ENCODE data around the gene TMEM61.
"Not testable (repeated sequence)": the region's sequence is repeated elsewhere in the genome, so short reads cannot be mapped to it uniquely, and the experiment has no call there.

The TMEM61 gene

GRCh38 chr1:55005351-55006140, 25.1 kb downstream of the TMEM61 start:
- DNase-seq = no peak

- no peak for DNase-seq
Observed at GRCh38 chr1:55006931-55007330, 26.5 kb downstream of the TMEM61 start.

- DNase-seq = no peak
Observed at GRCh38 chr1:55007625-55008024, 27.2 kb downstream of the TMEM61 start.

GRCh38 chr1:55010194-55010886, 29.9 kb downstream of the TMEM61 start:
- DNase-seq = no peak

- no peak for DNase-seq
Observed at GRCh38 chr1:55010887-55011217, 30.4 kb downstream of the TMEM61 start.

GRCh38 chr1:55012661-55013060, 32.2 kb downstream of the TMEM61 start:
- peak; percentile 72 for DNase-seq

- DNase-seq = no peak
Observed at GRCh38 chr1:55015123-55015522, 34.7 kb downstream of the TMEM61 start.

- no peak for DNase-seq
Observed at GRCh38 chr1:55015731-55016620, 35.5 kb downstream of the TMEM61 start.

- no peak for DNase-seq
Observed at GRCh38 chr1:55018395-55018794, 38.0 kb downstream of the TMEM61 start.

GRCh38 chr1:55021942-55022546, 41.6 kb downstream of the TMEM61 start:
- peak; percentile 92 for DNase-seq

- not testable (repeated sequence) for DNase-seq
Observed at GRCh38 chr1:55024163-55024562, 43.7 kb downstream of the TMEM61 start.

GRCh38 chr1:55026682-55027081, 46.3 kb downstream of the TMEM61 start:
- not testable (repeated sequence) for DNase-seq

- not testable (repeated sequence) for DNase-seq
Observed at GRCh38 chr1:55031098-55031497, 50.7 kb downstream of the TMEM61 start.

GRCh38 chr1:55033265-55033614, 52.8 kb downstream of the TMEM61 start:
- no peak for DNase-seq

- DNase-seq = no peak
Observed at GRCh38 chr1:55034476-55035133, 54.2 kb downstream of the TMEM61 start.

- DNase-seq = no peak
Observed at GRCh38 chr1:55035904-55036303, 55.5 kb downstream of the TMEM61 start.

GRCh38 chr1:55037733-55038551, 57.5 kb downstream of the TMEM61 start:
- DNase-seq = no peak

GRCh38 chr1:55038552-55038838, 58.1 kb downstream of the TMEM61 start:
- no peak for DNase-seq

GRCh38 chr1:55038974-55039341, 58.5 kb downstream of the TMEM61 start:
- DNase-seq = no peak

- DNase-seq = no peak
Observed at GRCh38 chr1:55039342-55040082, 59.1 kb downstream of the TMEM61 start, which contains the start of gene PCSK9. Gene PCSK9 (plus strand): TSS chr1:55039548. CDS start chr1:55039838, 290 bp downstream.
